Measurements from ENCODE around the gene ASCL2.

The ASCL2 gene

GRCh38 chr11:2275334-2276279 is 5.2 kb upstream of the ASCL2 start:
- no peak for DNase-seq (ENCODE audit: extremely low read depth in 1 of 2, low read depth in 1 of 2)

GRCh38 chr11:2273771-2274170 is 3.4 kb upstream of the ASCL2 start:
- no peak for DNase-seq (ENCODE audit: extremely low read depth in 1 of 2, low read depth in 1 of 2)

GRCh38 chr11:2273311-2273710 is 2.9 kb upstream of the ASCL2 start:
- no peak for DNase-seq (ENCODE audit: extremely low read depth in 1 of 2, low read depth in 1 of 2)

GRCh38 chr11:2272946-2273280 is 2.5 kb upstream of the ASCL2 start:
- no peak for DNase-seq (ENCODE audit: extremely low read depth in 1 of 2, low read depth in 1 of 2)

- DNase-seq (ENCODE audit: extremely low read depth in 1 of 2, low read depth in 1 of 2) = no peak
Measured at GRCh38 chr11:2272228-2272945, 2.0 kb upstream of the ASCL2 start.

- DNase-seq (ENCODE audit: extremely low read depth in 1 of 2, low read depth in 1 of 2) = no peak
Measured at GRCh38 chr11:2271327-2272227, 1.2 kb upstream of the ASCL2 start.

GRCh38 chr11:2271077-2271326 is 614 bp upstream of the ASCL2 start:
- peak in 1 of 2 donors; percentile 24 for DNase-seq (ENCODE audit: extremely low read depth in 1 of 2, low read depth in 1 of 2)

GRCh38 chr11:2269601-2270321 is 627 bp downstream of the ASCL2 start:
- DNase-seq (ENCODE audit: extremely low read depth in 1 of 2, low read depth in 1 of 2) = no peak

- peak; percentile 27 to 44 for DNase-seq (ENCODE audit: extremely low read depth in 1 of 2, low read depth in 1 of 2)
Measured at GRCh38 chr11:2268729-2269600, 1.4 kb downstream of the ASCL2 start.

- DNase-seq (ENCODE audit: extremely low read depth in 1 of 2, low read depth in 1 of 2) = no peak
Measured at GRCh38 chr11:2267851-2268728, 2.3 kb downstream of the ASCL2 start.

GRCh38 chr11:2267306-2267850 is 3.0 kb downstream of the ASCL2 start:
- no peak for DNase-seq (ENCODE audit: extremely low read depth in 1 of 2, low read depth in 1 of 2)

- no peak for DNase-seq (ENCODE audit: extremely low read depth in 1 of 2, low read depth in 1 of 2)
Measured at GRCh38 chr11:2266586-2267305, 3.6 kb downstream of the ASCL2 start.

- DNase-seq (ENCODE audit: extremely low read depth in 1 of 2, low read depth in 1 of 2) = no peak
Measured at GRCh38 chr11:2265854-2266585, 4.4 kb downstream of the ASCL2 start.

- DNase-seq (ENCODE audit: extremely low read depth in 1 of 2, low read depth in 1 of 2) = no peak
Measured at GRCh38 chr11:2265396-2265795, 5.0 kb downstream of the ASCL2 start.

GRCh38 chr11:2264366-2265053 is 5.9 kb downstream of the ASCL2 start:
- no peak for DNase-seq (ENCODE audit: extremely low read depth in 1 of 2, low read depth in 1 of 2)

- no peak for DNase-seq (ENCODE audit: extremely low read depth in 1 of 2, low read depth in 1 of 2)
Measured at GRCh38 chr11:2263724-2264360, 6.5 kb downstream of the ASCL2 start.
